A673 (cell line): Measurements from ENCODE around the gene DIP2A. TPM values are rescaled to one million over a fixed set of nuclear protein-coding genes. Genes with fewer than 3 reads are reported as not detected.
"Not testable (repeated sequence)": the region's sequence is repeated elsewhere in the genome, so short reads cannot be mapped to it uniquely, and the experiment has no call there.

ENCODE experiments used
- BruUV-seq: library from RNA; stranded (reverse); fragments of 400-500 nt; replicated peaks from 2 replicates; lab custom pipeline; 2021; lab: Mats Ljungman, UMichigan
- CTCF ChIA-PET: fragments of 300-600 bp; sonication (Branson Sonifier 250); formaldehyde crosslinking; loops from one replicate; lab custom pipeline; 2022; ENCODE audit warnings: antibody characterized with exemption; lab: Charles Lee
- POLR2A ChIA-PET: fragments of 300-600 bp; sonication (Branson Sonifier 250); formaldehyde crosslinking; loops from one replicate; lab custom pipeline; 2022; ENCODE audit warnings: antibody characterized with exemption; ENCODE audit not compliant: low non-redundant PET; lab: Charles Lee
- DNase-seq: peaks from one replicate; pipeline ENCODE4 v3.0.0-alpha.2; 2015; ENCODE audit warnings: low spot score
- H3K27ac ChIP-seq: fragments of 200-600 bp; sonication (generic); 2 replicates; pipeline ENCODE4 v1.5.1; 2016; ENCODE audit warnings: mixed run types, low read depth, mild to moderate bottlenecking, mixed read lengths, antibody characterized with exemption, low read length; ENCODE audit not compliant: poor library complexity, severe bottlenecking
- H3K27me3 ChIP-seq: fragments of 200-600 bp; sonication (generic); replicated peaks from 2 replicates; pipeline ENCODE4 v1.6.1; 2017; ENCODE audit warnings: mixed run types, low read depth, mild to moderate bottlenecking, mixed read lengths, antibody characterized with exemption, low read length; ENCODE audit not compliant: insufficient read depth, poor library complexity
- H3K36me3 ChIP-seq: fragments of 200-600 bp; sonication (generic); 2 replicates; pipeline ENCODE4 v1.6.1; 2016; ENCODE audit warnings: mixed run types, mild to moderate bottlenecking, mixed read lengths, antibody characterized with exemption, low read length; ENCODE audit not compliant: insufficient read depth, poor library complexity, severe bottlenecking
- H3K4me1 ChIP-seq: fragments of 200-600 bp; sonication (generic); 2 replicates; pipeline ENCODE4 v1.6.1; 2017; ENCODE audit warnings: mixed run types, mild to moderate bottlenecking, mixed read lengths, antibody characterized with exemption, low read length; ENCODE audit not compliant: insufficient read depth, poor library complexity, severe bottlenecking
- H3K4me3 ChIP-seq: fragments of 200-600 bp; sonication (generic); 2 replicates; pipeline ENCODE4 v1.5.1; 2016; ENCODE audit warnings: low read depth, mixed run types, mild to moderate bottlenecking, mixed read lengths, low read length; ENCODE audit not compliant: poor library complexity, severe bottlenecking
- H3K9me3 ChIP-seq: fragments of 200-600 bp; sonication (generic); 2 replicates; pipeline ENCODE4 v1.6.1; 2016; ENCODE audit warnings: mixed run types, low read depth, mild to moderate bottlenecking, mixed read lengths, antibody characterized with exemption, low read length; ENCODE audit not compliant: poor library complexity, severe bottlenecking
- EZH2 ChIP-seq: fragments of 200-600 bp; sonication (generic); IDR thresholded peaks from 2 replicates; pipeline ENCODE4 v1.6.1; 2017; ENCODE audit warnings: borderline replicate concordance, low read depth, mild to moderate bottlenecking, mixed read lengths, antibody characterized with exemption, low read length; ENCODE audit not compliant: poor library complexity, severe bottlenecking
- intact Hi-C: fragments of 100-400 bp; cut with micrococcal nuclease; formaldehyde crosslinking; loops from one replicate; pipeline ENCODE4 v1.10.0; 2022; ENCODE audit not compliant: unreplicated experiment
- total RNA-seq: library from RNA; stranded (reverse); gene quantifications from 2 replicates; pipeline ENCODE4 v1.2.3, GENCODE V29; 2021
- TF ChIP-seq, protein P1 (sequence below): fragments of 300-800, 200-600 bp; sonication (generic); conservative IDR thresholded peaks from 2 replicates; pipeline ENCODE4 v1.5.1; 2017; ENCODE audit warnings: low read depth, mild to moderate bottlenecking, antibody characterized with exemption, low read length, moderate library complexity, mixed read lengths

The DIP2A gene
- total RNA-seq, 1 experiment from 2014 or later = 37.3 TPM

GRCh38 chr21:46570119-46570518, 111.4 kb downstream of the DIP2A start:
- Histone ChIP-seq H3K4me3 (no peak overlapping the region), H3K9me3 (no peaks in the 10 kb centered on the region), H3K36me3 (peaks cover 26% of the 10 kb centered on the region), H3K4me1 (no peaks in the 10 kb centered on the region), H3K27ac (no peak overlapping the region), H3K27me3 (no peaks in the 10 kb centered on the region)
- CTCF ChIA-PET = no interaction called here
- POLR2A ChIA-PET = no interaction called here
- no peak for TF ChIP-seq EZH2
- TF ChIP-seq, protein P1, sequence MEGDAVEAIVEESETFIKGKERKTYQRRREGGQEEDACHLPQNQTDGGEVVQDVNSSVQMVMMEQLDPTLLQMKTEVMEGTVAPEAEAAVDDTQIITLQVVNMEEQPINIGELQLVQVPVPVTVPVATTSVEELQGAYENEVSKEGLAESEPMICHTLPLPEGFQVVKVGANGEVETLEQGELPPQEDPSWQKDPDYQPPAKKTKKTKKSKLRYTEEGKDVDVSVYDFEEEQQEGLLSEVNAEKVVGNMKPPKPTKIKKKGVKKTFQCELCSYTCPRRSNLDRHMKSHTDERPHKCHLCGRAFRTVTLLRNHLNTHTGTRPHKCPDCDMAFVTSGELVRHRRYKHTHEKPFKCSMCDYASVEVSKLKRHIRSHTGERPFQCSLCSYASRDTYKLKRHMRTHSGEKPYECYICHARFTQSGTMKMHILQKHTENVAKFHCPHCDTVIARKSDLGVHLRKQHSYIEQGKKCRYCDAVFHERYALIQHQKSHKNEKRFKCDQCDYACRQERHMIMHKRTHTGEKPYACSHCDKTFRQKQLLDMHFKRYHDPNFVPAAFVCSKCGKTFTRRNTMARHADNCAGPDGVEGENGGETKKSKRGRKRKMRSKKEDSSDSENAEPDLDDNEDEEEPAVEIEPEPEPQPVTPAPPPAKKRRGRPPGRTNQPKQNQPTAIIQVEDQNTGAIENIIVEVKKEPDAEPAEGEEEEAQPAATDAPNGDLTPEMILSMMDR = no peak
- intact Hi-C loops = no loop called here
- no peak for DNase-seq
- no TSS peak for BruUV-seq

DNA sequence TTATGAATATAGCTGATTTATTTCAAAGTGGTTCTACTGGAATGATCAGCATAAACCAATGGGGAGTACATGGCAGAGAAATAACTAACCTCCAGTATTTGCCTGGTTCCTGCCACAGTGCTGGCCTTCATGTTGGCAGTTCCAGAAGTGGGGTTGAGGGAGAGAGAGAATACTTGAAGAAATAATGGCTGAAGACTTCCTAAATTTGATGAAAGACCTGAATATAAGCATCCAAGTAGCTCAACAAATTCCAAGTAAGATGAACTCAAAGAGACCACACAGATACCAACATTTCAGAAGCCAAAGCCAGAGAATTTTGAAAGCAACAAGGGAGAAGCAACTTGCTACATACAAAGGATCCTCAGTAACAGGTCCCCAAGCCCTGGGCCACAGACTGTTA, 111.9 kb downstream of the DIP2A start:
- Histone ChIP-seq H3K27me3 (no peaks in the 10 kb centered on the region), H3K4me1 (no peaks in the 10 kb centered on the region), H3K36me3 (peaks cover 26% of the 10 kb centered on the region), H3K9me3 (no peaks in the 10 kb centered on the region), H3K4me3 (no peak overlapping the region), H3K27ac (no peak overlapping the region)
- no TSS peak for BruUV-seq
- TF ChIP-seq EZH2 = no peak
- TF ChIP-seq, protein P1 = no peak
- intact Hi-C loops = no loop called here
- ChIA-PET CTCF (no interaction called here), POLR2A (no interaction called here)
- no peak for DNase-seq

DNA sequence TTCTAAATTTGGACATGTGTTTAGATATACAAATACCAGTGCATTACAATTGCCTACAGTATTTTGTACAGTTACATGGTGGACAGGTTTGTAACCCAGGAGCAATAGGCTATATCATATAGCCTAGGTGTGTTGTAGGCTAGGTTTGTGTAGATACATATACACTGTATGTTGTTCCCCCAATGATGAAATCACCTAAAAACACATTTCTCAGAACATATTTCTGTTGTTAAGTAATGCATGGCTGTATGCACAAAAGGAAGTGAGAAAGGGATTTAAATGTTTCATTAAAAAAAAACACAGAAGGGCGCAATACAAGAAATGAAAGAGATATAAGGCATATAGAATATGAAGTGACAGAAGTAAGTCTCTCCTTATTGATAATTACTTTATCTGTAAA, 114.2 kb downstream of the DIP2A start:
- no peak for TF ChIP-seq EZH2
- TF ChIP-seq, protein P1 = no peak
- intact Hi-C loops = no loop called here
- no TSS peak for BruUV-seq
- no peak overlapping the region for H3K4me3 ChIP-seq
- no peaks in the 10 kb centered on the region for H3K9me3 ChIP-seq
- peaks cover 18% of the 10 kb centered on the region for H3K36me3 ChIP-seq
- H3K4me1 ChIP-seq = no peaks in the 10 kb centered on the region
- ChIA-PET POLR2A (no interaction called here), CTCF (no interaction called here)
- no peak for DNase-seq
- no peak overlapping the region for H3K27ac ChIP-seq
- H3K27me3 ChIP-seq = no peaks in the 10 kb centered on the region

DNA sequence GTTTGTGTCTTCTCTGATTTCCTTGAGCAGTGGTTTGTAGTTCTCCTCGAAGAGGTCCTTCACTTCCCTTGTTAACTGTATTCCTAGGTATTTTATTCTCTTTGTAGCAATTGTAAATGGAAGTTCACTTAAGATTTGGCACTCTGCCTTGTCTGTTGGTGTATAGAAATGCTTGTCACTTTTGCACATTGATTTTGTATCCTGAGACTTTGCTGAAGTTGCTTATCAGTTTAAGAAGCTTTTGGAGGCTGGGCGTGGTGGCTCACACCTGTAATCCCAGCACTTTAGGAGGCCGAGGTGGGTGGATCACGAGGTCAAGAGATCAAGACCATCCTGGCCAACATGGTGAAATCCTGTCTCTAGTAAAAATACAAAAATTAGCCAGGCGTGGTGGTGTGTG, 119.1 kb downstream of the DIP2A start:
- H3K27me3 ChIP-seq, intact Hi-C loops, BruUV-seq: not testable (repeated sequence)

GRCh38 chr21:46579394-46579793, 120.7 kb downstream of the DIP2A start:
- POLR2A ChIA-PET, H3K27ac ChIP-seq, BruUV-seq, intact Hi-C loops, DNase-seq, H3K27me3 ChIP-seq, CTCF ChIA-PET, H3K4me1 ChIP-seq, H3K36me3 ChIP-seq, H3K4me3 ChIP-seq: not testable (repeated sequence)
- H3K9me3 ChIP-seq = peaks cover 28% of the 10 kb centered on the region

More for the DNA sequence above, 119.1 kb downstream of the DIP2A start:
- peaks cover 19% of the 10 kb centered on the region for H3K9me3 ChIP-seq
- H3K4me1 ChIP-seq, DNase-seq, H3K27ac ChIP-seq, CTCF ChIA-PET, H3K36me3 ChIP-seq, H3K4me3 ChIP-seq, POLR2A ChIA-PET: not testable (repeated sequence)
